Measurements from ENCODE around the gene PRRT1B.

GRCh38 chr9:131528886-131529505 is 16.3 kb upstream of the PRRT1B start:
- TF ChIP-seq EZH2phosphoT487 (IDR thresholded peaks at IDR 0.05; ENCODE audit: insufficient read depth, low read depth) (no peak), EZH2 (IDR thresholded peaks at IDR 0.05; ENCODE audit: insufficient read depth, poor library complexity, severe bottlenecking) (no peak)
